ENCODE data around the gene SSTR3.

DNA sequence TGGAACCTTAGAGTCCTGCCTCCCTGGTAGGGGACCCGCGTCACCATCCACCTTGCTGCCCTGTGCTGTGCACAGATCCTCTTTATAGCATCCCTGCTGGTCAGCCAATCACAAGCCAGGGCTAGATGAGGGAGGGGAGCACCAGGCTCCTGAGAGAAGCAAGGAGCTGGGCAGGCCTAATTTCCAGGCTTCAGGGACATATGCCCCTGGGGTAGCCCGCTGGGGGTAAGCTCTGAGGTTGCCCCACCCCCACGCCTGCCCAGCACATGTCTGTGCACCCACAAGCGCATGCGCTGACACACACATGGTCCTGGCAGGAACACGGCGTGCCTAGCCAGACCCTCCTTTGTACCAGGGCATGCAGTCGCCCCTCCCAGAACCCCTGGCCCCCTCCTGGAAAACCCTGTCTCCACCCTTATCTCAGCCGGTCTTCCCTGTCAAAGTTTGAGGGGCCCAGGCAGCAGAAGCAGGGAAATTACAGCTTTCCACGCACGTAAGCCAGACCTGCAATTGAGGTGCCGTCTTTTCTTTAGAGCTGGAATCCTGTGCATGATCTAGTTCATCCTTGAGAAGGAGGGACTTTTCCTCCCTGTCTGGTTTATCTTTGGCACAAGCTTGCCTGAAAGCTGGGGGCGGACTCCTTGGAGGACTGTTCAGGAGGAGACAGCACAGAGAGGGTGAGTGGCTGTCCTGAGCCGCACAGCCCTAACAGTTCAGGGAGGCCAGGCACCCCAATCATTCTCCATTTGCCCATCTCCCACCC lies 2.1 kb downstream of the SSTR3 start:
- no peak for TF ChIP-seq CTCF (IDR thresholded peaks at IDR 0.05)
- TF ChIP-seq POLR2A (IDR thresholded peaks at IDR 0.05) = no peak
- no peak for TF ChIP-seq POLR2AphosphoS5 (IDR thresholded peaks at IDR 0.05; ENCODE audit: insufficient read depth in 1 of 2, low read depth in 1 of 2)
